Femur (tissue), 1 donor: Measurements from ENCODE around the gene AHCTF1.
"Not testable (repeated sequence)": the region's sequence is repeated elsewhere in the genome, so short reads cannot be mapped to it uniquely, and the experiment has no call there.

Experiments
- DNase-seq: peaks from one replicate; pipeline ENCODE4 v3.0.0-alpha.2; 2017

The AHCTF1 gene

DNA sequence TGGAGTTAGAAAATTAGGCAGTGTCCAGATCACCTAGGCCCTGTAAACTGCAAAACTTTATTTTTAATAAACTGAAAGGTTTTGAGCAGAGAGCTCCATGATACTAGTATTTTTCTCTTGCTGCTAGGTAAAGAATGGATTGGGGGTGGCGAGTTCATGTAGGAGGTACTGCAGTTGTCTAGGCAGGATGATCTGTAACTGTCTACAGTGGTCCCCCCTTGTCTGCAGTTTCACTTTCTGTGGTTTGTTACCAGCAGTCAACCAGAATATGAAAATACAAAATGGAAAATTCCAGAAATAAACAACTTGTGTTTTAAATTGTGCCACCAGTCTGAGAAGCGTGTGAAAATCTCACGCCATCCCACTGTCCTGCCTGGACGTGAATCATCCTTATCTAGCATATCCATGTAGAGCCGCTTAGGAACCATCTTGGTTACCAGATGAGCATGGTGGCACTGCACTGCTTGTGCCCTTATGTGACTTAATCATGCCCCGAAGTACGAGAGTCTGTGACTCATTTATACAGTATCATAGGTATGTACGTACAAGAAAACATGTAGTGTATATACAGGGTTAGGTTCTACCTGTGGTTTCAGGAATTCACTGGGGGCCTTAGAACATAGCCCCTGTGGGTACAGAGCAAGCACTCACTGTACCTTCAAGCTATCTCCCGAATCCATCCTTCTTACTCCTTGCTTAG is 94.2 kb downstream of the AHCTF1 start:
- no peak for DNase-seq

DNA sequence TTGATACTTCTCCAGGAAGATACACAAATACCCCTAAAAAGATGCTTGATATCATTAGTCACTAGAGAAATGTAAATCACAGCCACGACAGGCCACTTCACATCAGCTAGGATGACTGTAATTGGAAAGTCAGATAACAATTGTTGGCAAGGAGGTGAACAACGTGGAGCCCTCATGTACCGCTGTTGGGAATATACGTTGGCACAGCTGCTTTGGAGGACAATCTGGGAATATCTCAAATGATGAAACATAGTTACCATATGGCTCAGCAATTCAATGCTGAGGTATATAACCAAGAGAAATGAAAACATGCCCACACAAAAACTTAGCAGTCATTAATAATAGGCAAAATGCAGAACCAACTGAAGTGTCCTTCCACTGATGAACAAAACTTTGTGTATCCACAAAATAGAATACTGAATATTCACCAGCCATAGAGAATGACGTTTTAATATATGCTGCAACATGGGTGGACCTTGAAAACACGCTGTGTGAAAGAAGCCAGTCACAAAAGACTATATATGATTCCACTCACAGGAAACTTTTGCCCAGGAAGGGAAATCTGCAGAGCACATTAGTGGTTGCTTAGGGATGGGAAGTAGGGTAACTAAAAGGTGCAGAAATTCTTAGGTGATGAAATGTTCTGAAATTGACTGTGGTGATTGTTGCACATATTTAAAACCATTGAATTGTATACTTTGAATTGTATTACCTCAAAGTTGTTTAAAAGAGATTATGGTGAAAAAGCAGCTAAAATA is 95.4 kb downstream of the AHCTF1 start:
- no peak for DNase-seq

DNA sequence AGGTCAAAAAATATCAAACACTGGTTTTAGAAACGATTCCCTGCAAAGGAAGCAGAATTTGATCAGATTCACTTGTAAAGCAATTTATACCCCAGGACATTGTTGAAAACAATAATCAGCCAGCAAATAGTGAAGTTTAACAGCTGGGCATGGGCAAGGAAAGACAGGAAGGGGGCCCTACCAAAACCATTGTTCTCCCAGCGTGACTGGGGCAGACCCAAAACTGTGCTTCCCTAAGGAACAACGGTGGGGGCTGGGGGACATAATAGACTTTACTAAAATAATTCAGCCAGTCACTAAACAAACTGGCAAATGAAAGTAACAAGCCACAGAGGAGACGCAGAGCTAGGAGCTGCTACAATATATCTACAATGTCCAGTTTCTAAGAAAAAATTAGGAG is 100.2 kb downstream of the AHCTF1 start:
- no peak for DNase-seq

DNA sequence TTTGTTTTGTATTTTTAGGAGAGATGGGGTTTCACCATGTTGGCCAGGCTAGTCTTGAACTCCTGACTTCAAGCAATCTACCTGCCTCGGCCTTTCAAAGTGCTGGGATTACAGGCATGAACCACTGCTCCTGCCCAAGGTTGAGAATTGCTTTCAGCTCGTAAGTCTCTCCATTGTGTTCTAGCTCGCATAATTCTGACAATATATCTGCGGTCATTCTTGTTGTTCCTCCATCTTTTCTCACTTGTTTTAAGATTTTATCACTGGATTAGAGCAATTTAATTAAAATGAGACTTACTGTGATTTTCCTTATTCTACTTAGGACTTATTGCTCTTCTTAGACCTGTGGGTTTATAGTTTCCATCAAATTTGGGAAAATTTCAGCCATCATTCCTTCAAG is 102.9 kb downstream of the AHCTF1 start:
- DNase-seq: no peak

DNA sequence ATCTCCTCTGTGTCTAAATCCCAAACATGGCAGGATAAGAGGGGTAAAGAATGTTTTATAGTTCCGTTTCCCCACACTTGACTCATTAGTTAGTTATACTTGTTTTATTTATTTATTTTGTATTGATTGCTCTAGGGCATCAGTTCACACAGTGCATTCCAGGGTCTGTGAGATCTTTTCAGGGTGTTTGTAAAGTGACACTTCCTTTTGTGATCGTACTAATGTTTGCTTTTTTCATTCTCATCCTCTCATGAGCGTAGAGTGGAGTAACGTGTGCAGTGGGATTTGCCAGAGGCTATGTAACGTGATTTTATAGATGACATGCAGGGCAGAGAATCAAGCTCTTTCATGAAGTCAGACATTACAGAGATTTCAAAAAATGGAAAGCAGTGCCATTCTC is 104.4 kb downstream of the AHCTF1 start:
- no peak for DNase-seq

DNA sequence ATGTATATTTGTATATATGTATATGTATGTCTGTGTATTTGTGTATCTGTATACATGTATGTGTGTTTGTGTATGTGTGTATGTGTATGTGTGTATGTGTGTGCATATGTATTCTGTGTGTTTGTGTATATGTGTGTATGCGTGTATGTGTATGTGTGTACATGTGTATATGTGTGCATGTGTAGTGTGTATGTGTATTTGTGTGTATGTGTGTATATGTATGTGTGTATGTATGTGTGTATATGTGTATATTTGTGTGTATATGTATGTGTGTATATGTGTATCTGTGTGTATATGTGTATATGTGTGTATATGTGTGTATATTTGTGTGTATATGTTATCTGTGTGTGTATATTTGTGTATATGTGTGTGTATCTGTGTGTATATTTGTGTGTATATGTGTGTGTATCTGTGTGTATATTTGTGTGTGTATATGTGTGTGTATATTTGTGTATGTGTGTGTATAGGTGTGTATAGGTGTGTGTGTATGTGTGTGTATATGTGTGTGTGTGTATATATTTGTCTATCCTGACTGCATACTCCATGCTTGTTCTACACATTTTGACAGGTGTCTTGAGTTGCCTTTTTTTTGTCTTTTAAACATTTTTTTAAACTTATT is 106.1 kb downstream of the AHCTF1 start:
- DNase-seq: no peak

DNA sequence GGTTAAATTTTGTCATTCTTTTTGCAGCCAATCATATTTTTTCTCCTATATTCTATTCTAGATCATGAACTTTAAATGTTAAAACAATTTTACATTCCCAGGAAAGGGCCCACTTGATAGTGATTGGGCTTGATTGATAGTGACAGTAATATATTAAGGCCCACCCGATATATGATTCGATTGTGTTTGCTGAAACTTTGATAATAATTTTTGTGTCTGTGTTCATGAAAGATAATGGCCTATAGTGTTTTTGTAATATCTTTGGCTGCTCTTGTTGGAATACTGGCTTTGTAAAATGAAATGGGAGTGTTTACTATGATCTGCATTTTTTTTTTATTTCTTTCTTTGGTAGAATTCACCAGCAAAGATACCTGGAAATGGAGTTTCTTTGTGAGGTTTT is 107.2 kb downstream of the AHCTF1 start:
- no peak for DNase-seq

DNA sequence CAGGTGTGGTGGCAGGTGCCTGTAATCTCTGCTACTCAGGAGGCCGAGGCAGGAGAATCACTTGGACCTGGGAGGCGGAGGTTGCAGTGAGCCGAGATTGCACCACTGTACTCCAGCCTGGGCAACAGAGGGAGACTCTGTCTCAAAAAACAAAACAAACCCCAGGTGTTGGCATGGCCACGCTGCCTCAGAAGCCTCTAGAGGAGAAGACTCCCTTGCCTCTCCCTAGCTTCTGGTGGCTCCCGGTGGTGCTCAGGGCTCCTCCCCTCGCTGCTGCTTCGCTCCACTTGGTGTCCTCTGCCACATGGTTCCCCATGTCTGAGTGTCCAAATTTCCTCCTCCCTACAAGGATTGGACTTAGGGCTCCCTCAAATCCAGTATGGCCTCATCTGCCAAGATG is 109.6 kb downstream of the AHCTF1 start:
- not testable (repeated sequence) for DNase-seq

DNA sequence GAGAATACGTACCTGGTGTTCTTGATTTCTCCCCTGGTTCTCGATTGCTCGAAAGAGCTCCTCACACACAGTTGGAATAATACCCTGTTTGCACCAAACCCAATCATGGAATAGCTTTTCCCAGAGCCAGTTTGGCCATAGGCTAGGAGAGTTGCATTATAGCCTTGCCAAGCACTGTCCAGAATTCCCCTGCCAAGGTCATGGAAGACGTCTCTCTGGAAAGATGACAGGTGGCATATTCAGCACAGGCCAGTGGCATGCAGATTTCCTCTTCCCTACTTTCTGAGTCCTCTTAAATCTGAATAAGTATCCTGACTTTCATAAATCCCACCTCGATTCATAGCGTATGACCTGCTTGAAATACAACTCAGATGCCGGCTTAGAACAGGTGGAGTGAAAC is 111.1 kb downstream of the AHCTF1 start:
- no peak for DNase-seq

DNA sequence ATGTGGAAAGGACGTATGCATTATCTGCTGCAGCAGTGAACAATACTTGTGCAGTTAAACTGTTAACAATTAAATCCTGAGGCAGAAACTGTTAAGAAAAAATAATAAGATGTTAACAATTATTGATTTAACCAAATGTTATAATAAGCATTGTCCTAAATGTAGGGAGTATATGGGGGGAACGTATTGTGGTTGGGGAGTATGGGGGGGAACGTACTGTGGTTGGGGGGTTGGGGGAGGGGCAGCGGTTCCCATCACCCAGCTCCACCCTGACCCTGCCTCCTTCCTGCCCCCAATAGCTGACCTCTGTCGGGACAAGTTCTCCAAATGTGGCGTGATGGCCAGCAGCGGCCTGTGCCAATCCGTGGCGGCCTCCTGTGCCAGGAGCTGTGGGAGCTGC is 114.0 kb downstream of the AHCTF1 start:
- not testable (repeated sequence) for DNase-seq

DNA sequence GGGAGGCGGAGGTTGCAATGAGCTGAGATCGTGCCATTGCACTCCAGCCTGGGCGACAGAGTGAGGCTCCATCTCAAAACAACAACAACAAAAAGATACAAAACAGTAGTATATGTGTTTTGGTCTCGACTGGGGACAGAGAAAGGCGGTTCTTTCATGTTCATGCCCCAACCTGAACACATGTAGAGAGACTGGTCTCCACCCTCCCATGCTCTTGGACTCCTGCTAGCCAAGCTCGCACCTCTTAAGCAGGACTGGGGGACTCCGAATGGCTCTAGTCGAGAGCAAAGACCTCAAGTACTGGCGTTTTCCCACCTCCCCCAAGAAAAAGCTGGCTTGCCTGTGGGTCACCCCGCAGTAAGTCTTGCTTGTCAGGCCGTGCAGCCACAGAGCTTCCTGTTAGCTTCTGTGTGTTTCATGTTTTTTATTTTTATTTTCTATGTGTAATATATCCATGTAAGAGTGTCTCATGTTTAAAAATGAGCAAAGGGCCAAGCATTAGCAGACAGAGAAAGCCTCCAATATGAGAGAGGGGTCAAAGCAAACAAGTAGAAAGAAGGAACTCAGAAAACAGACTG is 116.0 kb downstream of the AHCTF1 start:
- no peak for DNase-seq

DNA sequence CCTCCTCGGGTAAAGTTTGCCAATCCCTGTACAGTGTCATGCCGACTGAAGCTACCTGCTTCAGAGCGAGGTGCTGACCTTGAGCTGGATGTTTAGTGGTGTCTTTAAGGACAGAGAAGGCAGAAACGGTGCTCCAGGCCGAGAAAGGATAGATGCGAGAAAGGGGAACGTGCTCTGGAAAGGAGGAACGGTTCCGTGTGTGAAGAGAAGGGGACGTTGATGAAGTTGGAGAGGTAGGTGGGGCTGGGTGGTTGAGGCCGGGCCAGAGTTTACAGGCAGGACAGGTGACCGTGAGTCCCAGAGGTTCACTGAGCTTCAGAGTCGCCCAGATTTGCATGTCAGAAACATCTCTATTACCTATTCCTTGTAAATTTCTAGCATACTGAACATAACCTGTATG is 116.9 kb downstream of the AHCTF1 start:
- no peak for DNase-seq

DNA sequence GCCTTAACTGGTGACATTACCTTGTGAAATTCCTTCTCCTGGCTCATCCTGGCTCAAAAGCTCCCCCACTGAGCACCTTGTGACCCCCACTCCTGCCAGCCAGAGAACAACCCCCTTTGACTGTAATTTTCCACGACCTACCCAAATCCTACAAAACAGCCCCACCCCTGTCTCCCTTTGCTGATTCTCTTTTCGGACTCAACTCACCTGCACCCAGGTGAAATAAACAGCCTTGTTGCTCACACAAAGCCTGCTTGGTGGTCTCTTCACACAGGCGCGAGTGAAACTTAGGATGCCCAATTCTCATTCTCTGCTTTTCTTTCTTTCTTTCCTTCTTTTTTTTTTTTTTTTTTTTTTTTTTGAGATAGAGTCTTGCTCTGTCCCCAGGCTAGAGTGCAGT is 118.4 kb downstream of the AHCTF1 start:
- not testable (repeated sequence) for DNase-seq

DNA sequence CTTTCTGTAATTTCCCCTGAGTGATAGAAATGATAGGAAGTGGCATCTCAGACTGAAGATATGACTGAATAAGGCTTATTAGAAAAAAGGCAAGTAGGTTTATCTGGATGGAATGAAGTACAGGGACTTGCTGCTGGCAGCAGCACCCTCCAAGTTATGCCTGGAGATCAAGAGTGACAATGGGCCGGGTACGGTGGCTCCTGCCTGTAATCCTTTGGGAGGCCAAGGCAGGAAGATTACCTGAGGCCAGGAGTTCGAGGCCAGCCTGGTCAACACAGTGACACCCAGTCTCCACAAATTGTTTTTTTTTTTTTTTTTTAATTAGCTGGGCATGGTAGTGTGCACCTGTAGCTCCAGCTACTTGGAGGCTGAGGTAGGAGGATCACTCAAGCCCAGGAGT is 119.8 kb downstream of the AHCTF1 start:
- DNase-seq: no peak

DNA sequence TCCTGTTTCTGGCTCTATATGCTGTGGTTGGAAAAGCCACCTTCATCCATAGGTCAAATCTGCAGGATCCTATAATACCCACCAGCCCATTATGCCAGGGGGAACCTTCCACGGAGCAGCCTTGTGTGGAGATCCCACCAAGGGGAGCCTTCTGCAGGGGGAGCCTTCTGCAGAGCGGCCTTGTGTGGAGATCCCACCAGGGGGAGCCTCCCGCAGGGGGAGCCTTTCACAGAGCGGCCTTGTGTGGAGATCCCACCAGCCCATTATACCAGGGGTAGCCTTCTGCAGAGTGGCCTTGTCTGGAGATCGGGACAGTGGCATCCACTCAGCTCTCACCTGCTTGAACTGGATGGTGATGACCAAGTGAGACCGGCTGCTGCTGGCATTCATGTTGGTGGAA is 122.3 kb downstream of the AHCTF1 start:
- DNase-seq: no peak

DNA sequence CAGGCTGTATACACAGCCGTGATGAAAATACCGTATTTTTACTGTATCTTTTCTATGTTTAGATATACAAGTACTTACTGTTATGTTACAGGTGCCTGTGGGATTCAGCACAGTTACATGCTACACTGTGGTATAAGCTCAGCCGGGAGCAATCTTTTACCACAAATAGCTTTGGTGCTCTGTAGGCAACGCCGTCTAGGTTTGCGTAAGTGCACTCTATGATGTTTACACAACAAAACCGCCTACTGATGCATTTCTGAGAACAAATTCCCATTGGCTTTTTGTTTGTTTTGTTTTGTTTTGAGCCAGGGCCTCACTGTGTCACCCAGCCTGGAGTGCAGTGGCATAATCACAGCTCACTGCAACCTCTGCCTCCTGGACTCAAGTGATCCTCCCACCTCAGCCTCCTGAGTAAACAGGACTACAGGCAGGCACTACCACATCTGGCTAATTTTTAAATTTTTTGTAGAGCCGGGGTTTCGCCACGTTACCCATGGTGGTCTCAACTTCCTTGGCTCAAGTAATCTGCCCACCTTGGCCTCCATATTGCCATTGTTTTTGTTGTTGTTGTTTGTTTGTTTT is 126.5 kb downstream of the AHCTF1 start:
- no peak for DNase-seq

DNA sequence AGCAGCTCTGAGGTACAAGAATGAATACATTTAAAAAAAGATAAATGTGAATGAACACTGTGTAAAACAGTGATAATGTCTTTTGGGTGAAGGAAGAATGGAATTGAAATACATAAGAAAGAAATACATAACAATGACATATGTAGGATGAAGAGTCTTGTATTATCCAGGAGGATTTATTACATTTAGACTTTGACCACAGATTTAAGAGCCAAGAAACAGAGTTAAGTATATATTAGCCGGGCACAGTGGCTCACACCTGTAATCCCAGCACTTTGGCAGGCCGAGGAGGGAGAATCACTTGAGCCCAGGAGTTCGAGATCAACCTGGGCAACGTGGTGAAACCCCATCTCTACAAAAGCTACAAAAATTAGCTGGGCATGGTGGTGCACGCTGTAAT is 127.9 kb downstream of the AHCTF1 start:
- no peak for DNase-seq

DNA sequence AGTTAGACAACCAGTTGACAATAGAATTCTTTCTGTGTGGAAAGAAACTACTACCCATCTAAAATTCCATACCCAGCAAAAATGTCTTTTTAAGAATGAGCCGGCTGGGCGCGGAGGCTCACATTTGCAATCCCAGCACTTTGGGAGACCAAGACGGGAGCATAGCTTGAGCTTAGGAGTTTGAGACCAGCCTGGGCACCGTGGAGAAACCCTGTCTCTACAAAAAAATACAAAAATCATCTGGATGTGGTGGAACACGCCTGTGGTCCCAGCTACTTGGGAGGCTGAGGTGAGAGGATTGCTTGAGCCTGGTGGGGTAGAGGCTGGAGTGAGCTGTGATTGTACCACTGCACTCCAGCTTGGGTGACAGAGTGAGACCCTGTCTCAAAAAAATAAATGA is 128.4 kb downstream of the AHCTF1 start:
- DNase-seq: no peak

DNA sequence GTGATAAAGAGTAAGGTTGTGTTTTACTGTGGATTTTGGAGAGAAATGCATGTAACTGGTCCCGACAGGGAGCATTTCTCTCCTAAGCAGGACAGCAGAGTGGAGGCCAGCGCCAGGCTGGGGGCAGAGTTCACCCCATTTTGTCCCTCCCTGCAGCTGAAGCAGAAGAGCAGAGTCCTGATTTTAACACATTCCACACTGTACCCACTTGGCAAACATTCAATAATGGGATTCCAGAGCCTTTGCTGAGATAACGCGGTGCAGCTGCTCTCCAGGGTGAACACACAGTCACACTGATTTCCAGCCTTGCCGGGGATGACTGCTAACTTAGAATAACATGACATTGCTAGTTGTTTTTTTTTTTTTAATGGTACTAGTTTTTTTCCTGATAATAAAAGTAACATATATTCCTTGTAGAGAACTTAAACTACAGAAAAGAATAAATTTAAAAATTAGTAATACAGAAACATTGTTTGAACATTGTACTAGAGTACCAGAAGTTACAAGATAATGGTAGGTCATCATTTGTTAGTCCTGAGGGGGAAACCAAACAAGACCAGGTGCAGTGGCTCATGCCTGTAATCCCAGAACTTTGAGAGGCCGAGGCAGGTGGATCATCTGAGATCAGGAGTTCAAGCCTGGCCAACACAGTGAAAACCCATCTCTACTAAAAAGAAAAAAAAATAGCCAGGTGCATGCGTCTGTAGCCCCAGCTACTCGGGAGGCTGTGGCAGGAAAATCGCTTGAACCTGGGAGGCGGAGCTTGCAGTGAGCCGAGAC is 130.3 kb downstream of the AHCTF1 start:
- DNase-seq: no peak

DNA sequence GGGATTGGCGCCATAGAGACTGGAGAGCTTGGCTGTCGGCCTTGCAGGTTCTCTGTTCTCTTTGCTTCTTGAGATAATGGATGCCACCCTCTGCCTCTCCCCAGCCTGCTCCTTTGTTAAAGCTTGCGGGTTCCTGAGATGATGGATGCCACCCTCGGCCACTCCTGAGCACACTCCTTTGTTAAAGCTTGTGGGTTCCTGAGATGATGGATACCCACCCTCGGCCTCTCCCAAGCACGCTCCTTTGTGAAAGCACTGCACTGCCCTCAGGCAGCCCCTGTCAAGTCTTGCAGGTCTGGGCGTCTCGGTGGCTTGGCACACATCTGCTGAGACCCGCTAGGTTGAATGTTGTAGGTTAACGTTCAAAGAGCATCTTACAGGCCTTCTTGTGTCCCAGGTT is 131.0 kb downstream of the AHCTF1 start:
- no peak for DNase-seq

DNA sequence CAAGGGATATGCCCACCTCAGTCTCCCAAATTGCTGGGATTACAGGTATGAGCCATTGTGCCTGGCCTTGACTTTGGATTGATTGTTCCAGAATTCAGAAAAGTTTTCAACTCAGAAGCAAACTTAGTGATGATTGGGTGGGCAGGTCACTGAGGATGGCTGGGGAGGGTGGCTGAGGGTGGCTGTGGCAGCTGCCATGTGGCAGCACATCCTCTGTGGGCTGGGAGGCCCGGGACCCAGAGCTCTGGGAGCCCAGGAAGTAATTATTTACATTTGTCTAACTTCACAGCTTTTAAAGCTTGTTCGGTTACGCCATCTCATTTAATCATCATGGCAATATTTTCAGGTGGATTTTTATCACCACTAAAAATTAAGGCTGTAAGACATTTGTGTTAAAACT is 131.4 kb downstream of the AHCTF1 start:
- DNase-seq: no peak

DNA sequence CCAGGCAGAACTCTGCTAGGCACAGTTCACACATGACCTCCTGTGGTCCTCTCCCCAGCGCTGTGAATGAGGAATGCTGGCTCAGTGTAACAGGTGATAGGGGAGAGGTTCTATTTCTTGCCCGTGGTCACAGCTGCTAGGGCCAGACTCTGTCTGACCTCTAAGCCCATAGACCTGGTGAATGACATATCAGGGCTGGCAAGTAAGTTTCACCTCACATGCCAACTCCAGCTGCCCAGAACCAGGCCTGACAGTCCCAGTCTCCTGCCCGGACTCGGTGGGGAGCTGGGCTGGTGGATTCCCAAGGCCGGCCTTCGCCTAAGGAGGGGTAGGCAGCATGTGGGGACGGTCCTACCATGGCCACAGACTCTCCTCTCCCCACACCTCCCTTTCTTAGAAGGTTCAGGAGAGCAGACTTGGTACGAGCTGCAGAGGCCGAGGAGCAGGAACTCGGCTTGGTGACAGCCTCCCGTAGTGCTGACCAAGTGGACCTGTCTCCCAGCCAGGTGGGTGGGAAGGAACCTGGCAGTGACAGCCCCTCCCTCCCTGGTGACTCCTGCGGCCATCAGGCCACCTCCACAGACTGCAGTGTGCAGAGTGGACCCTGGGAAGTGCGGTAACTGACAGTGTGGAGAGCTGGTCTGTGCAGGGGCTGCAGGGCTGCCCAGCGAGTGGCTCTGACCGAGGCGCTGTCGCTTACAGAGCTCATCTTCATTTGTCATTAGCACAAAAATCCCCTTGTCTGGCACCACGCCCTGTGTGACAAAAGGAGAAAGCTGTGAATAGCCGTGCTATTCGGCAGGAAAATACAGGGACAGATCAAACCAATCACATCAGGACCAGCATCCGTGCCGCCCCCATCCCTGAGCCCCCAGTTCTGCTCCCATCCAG is 132.9 kb downstream of the AHCTF1 start:
- no peak for DNase-seq
